GM23338 (cell line): ENCODE results near the gene GLDC. TPM values are rescaled to one million over a fixed set of nuclear protein-coding genes. Genes with fewer than 3 reads are reported as not detected.

Experiments used
- CREB1 ChIP-seq: fragments of 250-450 bp; sonication (Bioruptor Pico); IDR thresholded peaks from 2 replicates; pipeline ENCODE4 v1.5.0; 2020; ENCODE audit warnings: low read depth, mild to moderate bottlenecking, moderate library complexity
- ETS1 ChIP-seq: IDR thresholded peaks from 2 replicates; pipeline ENCODE4 v1.6.1; 2016; ENCODE audit warnings: antibody characterized with exemption
- EZH2 ChIP-seq: fragments of 200-600 bp; sonication (generic); IDR thresholded peaks from one replicate; pipeline ENCODE4 v1.8.0; 2017; ENCODE audit warnings: antibody characterized with exemption, mild to moderate bottlenecking, low read depth; ENCODE audit not compliant: unreplicated experiment
- EZH2phosphoT487 ChIP-seq: fragments of 200-600 bp; sonication (generic); IDR thresholded peaks from one replicate; pipeline ENCODE4 v1.8.1; 2018; ENCODE audit warnings: antibody characterized with exemption; ENCODE audit not compliant: unreplicated experiment
- NANOG ChIP-seq: IDR thresholded peaks from 2 replicates; pipeline ENCODE4 v1.6.1; 2016; ENCODE audit warnings: antibody characterized with exemption, borderline replicate concordance
- REST ChIP-seq: IDR thresholded peaks from one replicate; pipeline ENCODE4 v1.6.1; 2018; ENCODE audit warnings: antibody characterized with exemption; ENCODE audit not compliant: unreplicated experiment
- ZNF114 ChIP-seq: fragments of 250-450 bp; sonication (Bioruptor Pico); IDR thresholded peaks from 2 replicates; pipeline ENCODE4 v1.5.0; 2020; ENCODE audit warnings: mild to moderate bottlenecking, moderate library complexity
- ZNF331 ChIP-seq: fragments of 250-450 bp; sonication (Bioruptor Pico); IDR thresholded peaks from 2 replicates; pipeline ENCODE4 v1.5.0; 2020; ENCODE audit warnings: low read depth, mild to moderate bottlenecking, moderate library complexity
- ZNF462 ChIP-seq: fragments of 250-450 bp; sonication (Bioruptor Pico); IDR thresholded peaks from 2 replicates; pipeline ENCODE4 v1.5.0; 2020; ENCODE audit warnings: mild to moderate bottlenecking, moderate library complexity
- polyA plus RNA-seq: library from polyadenylated mRNA; unstranded; fragments of >200 nt; fragmentation: Nextera tagmentation; extraction: Ambion mirVana; gene quantifications from 2 replicates; pipeline ENCODE4 v1.2.1, GENCODE V29; 2016
- total RNA-seq: library from RNA; depleted of rRNA; stranded (reverse); fragments of >200 nt; shearing (Covaris generic); gene quantifications from 2 replicates; pipeline ENCODE4 v1.2.3, GENCODE V29; 2014

Gene GLDC
- total and polyA plus RNA-seq, 2 experiments from 2014 or later = 63.5 to 139 TPM

- TF ChIP-seq ZNF462 (CRISPR knock-in tag) (no peak), ZNF114 (no peak), EZH2phosphoT487 (no peak), EZH2 (no peak), ETS1 (no peak), ZNF331 (CRISPR knock-in tag) (no peak), CREB1 (no peak), REST (no peak), NANOG (no peak)
These were observed 26.6 kb upstream of the GLDC start (continued) for GRCh38 chr9:6672118-6672517.
